CD4-positive, alpha-beta T cell treated with Interleukin-6 for 4 hours (primary cell): ENCODE results near the gene TNS4.

Experiments
- DNase-seq: peaks from one replicate; pipeline ENCODE4 v3.0.0-alpha.2; 2020; ENCODE audit warnings: mixed read lengths

The TNS4 gene

GRCh38 chr17:40471846-40472732, 29.3 kb downstream of the TNS4 start:
- no peak for DNase-seq

- DNase-seq, result no peak
These were observed 30.2 kb downstream of the TNS4 start for GRCh38 chr17:40470932-40471828.

GRCh38 chr17:40469805-40470675, 31.4 kb downstream of the TNS4 start:
- DNase-seq, result no peak

DNA sequence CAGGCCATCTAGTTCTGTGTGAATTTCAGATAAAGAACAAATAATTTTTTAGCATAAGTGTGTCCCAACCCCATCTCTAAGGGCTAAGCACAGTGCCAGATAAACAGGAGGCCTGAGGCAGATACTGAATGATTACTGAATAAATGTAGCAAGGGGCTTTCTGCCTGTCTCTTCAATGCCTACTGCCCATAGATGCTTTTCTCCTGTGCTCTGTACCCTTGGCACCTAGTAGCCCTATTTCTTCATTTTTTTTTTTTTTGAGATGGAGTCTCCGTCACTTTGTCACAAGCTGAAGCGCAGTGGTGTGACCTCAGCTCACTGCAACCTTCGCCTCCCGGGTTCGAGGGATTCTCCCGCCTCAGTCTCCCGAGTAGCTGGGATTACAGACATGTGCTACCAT, 32.9 kb downstream of the TNS4 start:
- DNase-seq, result no peak

DNA sequence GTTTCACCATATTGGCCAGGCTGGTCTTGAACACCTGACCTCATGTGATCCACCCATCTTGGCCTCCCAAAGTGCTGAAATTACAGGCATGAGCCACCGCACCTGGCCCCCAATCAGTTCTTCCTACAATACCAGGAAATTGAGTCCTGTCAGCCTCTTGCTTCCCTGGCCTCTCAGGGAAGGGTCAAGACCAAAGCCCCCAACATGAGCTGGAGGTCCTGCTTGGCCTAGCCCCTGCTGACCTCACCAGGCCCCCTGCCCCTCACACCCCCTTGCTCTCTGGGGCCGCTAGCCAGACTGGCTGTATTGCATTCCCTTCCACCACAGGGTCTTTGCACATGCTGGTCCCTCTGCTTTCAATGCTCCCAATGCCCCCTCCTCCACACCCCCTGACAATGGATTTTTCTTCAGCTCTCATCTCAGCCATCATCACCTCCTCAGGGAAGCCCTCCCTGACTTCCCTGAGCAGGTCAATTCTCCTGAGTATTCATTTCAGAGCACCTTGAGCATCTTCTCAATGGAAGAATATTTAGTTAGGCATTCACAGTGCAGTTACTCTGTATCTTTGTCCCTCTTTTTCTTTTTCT, 34.0 kb downstream of the TNS4 start:
- DNase-seq, result no peak

GRCh38 chr17:40466298-40466971, 35.0 kb downstream of the TNS4 start:
- no peak for DNase-seq

GRCh38 chr17:40464392-40464855, 37.0 kb downstream of the TNS4 start:
- DNase-seq, result no peak

GRCh38 chr17:40463122-40463550, 38.3 kb downstream of the TNS4 start:
- DNase-seq, result no peak

DNA sequence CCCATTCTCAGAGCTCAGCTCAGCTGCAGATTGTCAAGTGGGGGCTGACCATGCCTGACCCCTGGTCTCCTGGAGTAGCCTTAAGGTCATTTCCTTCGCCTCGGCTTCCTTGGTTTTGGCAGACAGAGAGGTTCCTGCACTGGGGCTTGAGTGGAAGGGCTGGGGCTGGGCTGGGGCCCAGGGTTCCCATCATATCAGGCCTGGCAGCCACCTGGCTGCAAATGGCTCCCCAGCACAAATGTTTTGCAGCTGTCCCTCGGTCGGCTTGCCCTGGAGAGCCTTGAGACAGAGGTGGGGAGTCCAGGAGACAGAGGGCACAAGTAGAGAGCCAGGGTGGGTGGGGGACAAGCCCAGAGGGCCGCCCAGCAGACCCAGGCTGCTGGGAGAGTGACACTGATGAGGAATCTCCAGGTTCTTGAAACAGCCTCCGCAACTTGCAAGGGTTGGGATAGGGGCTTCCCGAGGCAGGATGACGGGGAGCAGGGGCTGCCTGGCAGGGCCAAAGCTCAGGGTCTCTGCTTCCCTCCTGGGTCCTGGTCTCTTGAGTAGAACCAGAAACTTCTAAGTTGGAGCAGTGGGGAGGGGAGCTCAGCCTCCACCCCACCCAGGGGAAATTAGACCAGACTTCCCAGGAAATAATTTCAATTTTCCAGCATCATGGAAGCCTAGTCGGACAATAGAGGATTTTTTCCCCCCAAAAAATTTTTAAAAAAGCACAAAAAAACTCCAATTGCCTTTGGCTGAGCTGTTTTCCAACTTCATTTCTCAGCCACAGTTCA, 38.9 kb downstream of the TNS4 start:
- DNase-seq, result no peak

DNA sequence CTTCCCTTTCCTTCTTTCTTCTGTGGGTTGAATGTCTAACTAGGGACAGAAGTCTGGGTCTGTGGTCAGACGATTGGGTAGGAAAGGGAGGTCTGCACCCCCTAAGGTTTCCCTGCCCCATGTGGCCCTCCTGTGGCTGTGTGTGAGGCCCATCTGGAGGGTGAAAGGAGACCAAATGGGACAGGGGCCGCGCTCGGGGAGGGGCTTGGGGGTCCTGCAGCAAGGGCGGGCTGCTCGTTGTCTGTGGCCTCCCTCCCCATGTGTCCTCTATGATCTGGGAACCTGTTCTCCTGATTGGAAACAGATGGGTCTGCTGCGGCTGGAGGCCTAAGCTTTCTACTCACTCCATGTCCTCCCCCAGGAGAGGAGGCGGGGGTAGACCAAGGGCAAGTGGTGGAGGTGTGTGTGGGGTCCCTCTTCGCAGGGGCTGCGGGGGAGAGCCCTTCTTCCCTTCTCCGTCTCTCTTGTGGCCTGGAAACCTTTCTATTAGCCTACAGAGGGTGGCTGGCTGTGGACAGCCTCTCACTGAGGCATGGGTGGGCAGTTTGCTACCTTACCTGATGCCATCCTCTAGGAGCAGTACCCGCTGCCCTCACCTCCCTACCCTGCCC, 39.6 kb downstream of the TNS4 start:
- DNase-seq, result no peak

DNA sequence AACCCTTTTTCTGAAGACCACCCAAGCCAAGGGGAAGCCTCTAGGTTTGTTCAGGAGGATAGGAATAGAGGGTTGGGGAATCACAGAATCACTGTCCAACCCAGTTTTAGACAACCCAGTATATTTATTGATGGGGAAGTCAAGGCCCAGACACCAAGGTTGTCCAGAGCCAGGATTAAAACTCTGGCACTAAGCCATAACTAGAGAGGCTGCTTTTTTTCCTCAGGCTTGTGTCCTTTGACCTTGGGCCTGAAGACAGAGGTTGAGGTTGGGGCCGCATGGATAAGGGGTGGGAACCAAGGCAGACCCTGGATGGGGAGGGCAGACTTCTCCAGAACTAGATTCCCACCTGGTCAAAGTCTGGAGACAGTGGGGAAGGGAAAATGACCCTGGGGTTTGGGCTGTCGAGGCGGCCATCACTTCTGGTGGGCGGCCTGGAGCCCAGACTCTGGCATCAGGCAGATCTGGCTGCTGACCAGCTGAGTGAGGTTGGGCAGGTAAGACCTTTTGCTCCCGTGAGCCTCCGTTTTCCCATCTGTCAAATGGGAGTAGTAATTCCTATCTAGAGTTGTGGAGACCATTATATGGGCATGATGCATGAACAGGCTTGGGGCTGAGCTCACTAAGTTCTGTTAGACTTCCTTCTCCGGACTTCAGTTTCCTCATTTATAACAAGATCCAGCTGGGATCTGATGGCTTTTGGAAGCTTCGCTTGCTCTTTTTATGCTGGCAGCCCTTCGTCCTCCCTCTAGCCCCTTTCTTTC, 40.3 kb downstream of the TNS4 start:
- no peak for DNase-seq

GRCh38 chr17:40460604-40460967, 40.8 kb downstream of the TNS4 start:
- no peak for DNase-seq

DNA sequence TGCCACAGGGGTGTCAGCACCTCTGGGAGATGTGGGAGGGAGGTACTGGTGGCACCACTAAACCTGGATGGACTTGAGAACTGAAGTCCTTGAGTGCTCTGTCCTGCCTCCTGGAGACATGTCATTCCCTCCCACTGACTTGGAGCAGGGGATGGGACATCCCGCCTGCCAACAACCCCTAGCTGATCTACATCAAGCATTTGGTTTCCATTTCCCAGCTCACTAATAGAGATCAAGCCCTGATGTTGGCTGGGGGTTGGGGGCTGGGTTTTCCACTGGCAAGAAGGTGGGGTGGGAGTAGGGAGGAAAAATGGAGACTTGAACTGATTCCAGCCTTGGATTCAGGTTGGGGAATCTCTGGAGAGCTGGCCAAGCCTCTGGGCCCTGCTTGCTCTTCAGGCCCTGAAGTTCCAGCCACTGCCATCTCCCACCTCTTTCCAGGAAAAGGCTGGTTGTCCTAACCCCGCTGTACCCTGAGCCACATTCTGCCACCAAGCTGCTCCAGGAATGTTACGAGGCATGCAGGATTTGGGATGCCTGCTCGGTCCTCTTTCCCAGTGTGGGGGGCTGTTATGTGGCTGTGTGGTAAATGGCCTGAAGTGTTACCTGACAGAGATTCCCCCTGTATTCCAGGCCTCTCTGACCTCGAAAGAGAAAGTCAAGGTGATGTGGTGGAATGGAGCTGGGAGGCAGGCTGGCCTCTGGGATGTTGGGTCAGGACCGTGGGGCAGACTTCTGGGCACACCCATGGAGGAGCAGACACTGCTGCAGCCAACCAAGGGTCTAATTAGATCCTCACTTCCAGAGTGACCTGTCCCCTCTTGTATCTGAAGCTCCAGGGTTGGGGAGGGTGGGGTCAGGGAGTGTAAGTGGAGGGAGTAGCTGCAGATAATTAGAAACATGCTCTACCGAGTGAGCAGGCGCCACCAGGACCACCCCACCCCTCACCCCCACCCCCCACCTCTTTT, 41.5 kb downstream of the TNS4 start:
- no peak for DNase-seq

GRCh38 chr17:40458851-40459482, 42.5 kb downstream of the TNS4 start:
- no peak for DNase-seq

DNA sequence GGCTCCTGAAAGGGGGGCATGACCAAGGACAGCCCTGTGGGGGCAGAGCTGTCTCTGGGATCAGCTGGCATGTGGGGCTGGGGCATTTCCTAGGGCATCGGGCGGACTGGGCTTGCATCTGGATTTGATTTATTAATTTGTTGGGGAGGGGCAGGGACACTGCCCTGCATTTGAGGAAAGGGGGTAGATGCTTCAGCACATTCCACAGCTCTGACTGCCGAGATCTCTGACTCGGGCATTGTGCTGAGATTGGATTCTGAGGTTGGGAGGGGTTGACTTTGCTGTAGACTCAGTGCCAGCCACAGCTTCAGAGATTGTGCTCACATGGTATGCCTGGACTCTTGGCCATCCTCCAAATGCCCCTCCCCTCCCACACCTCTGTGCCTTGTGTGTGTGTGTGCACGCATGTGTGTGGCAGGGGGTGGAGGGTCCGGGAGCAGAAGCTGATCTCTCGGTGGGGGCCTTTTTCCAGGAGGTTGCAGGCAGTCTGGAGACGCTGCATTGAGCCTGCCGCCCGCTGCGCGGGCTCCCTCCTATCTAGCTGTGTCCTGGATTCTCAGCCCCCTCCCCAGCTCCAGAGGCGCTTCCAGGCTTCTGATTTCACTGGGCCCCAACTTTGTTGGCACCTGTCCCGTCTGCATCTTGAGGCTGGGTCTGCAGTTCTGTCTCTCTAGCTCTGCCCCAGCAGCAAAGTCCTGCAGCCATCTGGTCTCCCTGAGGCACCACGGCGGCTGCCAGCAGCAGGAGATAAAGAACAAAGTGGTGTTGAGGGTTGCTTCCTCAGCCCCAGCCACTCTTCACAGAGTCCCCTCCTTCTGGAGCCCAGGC, 43.2 kb downstream of the TNS4 start:
- no peak for DNase-seq

DNA sequence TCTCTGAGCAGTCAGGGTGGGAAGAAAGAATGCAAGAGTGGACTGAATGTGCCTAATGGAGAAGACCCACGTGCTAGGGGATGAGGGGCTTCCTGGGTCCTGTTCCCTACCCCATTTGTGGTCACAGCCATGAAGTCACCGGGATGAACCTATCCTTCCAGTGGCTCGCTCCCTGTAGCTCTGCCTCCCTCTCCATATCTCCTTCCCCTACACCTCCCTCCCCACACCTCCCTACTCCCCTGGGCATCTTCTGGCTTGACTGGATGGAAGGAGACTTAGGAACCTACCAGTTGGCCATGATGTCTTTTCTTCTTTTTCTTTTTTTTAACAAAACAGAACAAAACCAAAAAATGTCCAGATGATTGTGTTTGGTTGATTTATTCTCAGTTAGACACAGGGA, 44.1 kb downstream of the TNS4 start:
- DNase-seq, result no peak

- no peak for DNase-seq
These were observed 44.9 kb downstream of the TNS4 start for GRCh38 chr17:40456396-40456951.
